Testis (tissue), 2 donors: ENCODE results near the gene EXOC6.

Experiments
- POLR2A ChIP-seq: fragments of 450-650 bp; IDR thresholded peaks from one replicate; pipeline ENCODE4 v1.6.1; 2017; ENCODE audit warnings: antibody characterized with exemption, mild to moderate bottlenecking, moderate library complexity
- TF ChIP-seq, protein P1 (sequence below), 3 experiments: fragments of 450-650 bp in 2 of 3; fragments of 200-600 bp in 1 of 3; sonication (generic) in 1 of 3; IDR thresholded peaks; one replicate each; pipeline ENCODE4 v1.5.1; 2016 to 2019; ENCODE audit warnings: antibody characterized with exemption in 3 of 3, mild to moderate bottlenecking in 2 of 3, moderate library complexity in 1 of 3

GRCh38 chr10:92850185-92850584 lies 1.9 kb downstream of the EXOC6 start:
- TF ChIP-seq POLR2A = no peak
- TF ChIP-seq, protein P1, sequence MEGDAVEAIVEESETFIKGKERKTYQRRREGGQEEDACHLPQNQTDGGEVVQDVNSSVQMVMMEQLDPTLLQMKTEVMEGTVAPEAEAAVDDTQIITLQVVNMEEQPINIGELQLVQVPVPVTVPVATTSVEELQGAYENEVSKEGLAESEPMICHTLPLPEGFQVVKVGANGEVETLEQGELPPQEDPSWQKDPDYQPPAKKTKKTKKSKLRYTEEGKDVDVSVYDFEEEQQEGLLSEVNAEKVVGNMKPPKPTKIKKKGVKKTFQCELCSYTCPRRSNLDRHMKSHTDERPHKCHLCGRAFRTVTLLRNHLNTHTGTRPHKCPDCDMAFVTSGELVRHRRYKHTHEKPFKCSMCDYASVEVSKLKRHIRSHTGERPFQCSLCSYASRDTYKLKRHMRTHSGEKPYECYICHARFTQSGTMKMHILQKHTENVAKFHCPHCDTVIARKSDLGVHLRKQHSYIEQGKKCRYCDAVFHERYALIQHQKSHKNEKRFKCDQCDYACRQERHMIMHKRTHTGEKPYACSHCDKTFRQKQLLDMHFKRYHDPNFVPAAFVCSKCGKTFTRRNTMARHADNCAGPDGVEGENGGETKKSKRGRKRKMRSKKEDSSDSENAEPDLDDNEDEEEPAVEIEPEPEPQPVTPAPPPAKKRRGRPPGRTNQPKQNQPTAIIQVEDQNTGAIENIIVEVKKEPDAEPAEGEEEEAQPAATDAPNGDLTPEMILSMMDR (IDR thresholded peaks at IDR 0.05) = no peak
